Right lobe of liver (tissue), 4 donors: ENCODE results near the gene VWA5B2.

Experiments
- POLR2A ChIP-seq: fragments of 450-650 bp; IDR thresholded peaks from one replicate; pipeline ENCODE4 v1.6.1; 2017; ENCODE audit warnings: antibody characterized with exemption, mild to moderate bottlenecking
- TF ChIP-seq, protein P1 (sequence below), 4 donors: fragments of 200-600 bp in 3 of 4; fragments of 450-650 bp in 1 of 4; IDR thresholded peaks; one replicate each; pipeline versions ENCODE4 v1.5.1 to v1.8.0; 2016 to 2022; ENCODE audit warnings: antibody characterized with exemption in 4 of 4, mild to moderate bottlenecking in 2 of 4
- donor health status: DM: no; HTN: no; CAD: no.
- donor health status: DM: no; HTN: no; CAD: no.
- donor health status: DM: no; HTN: yes; CAD: no.

DNA sequence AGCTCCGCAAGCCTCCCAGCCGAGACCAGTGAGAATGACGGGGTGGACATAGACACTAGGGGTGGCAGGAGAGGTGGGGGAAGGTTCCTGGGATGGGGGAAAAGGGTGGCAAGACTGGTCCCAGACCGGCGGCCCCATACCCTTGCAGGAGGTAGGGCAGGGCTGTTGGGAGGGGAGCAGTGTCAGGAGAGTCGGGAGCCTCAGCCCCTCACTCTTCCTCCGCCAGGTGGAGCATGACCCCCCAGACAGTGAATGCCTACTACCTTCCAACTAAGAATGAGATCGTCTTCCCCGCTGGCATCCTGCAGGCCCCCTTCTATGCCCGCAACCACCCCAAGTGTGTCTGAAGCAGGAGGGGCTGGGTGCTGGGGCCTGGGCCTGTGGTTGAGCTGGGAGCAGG, 60.9 kb downstream of the VWA5B2 start:
- TF ChIP-seq, protein P1, sequence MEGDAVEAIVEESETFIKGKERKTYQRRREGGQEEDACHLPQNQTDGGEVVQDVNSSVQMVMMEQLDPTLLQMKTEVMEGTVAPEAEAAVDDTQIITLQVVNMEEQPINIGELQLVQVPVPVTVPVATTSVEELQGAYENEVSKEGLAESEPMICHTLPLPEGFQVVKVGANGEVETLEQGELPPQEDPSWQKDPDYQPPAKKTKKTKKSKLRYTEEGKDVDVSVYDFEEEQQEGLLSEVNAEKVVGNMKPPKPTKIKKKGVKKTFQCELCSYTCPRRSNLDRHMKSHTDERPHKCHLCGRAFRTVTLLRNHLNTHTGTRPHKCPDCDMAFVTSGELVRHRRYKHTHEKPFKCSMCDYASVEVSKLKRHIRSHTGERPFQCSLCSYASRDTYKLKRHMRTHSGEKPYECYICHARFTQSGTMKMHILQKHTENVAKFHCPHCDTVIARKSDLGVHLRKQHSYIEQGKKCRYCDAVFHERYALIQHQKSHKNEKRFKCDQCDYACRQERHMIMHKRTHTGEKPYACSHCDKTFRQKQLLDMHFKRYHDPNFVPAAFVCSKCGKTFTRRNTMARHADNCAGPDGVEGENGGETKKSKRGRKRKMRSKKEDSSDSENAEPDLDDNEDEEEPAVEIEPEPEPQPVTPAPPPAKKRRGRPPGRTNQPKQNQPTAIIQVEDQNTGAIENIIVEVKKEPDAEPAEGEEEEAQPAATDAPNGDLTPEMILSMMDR (IDR thresholded peaks at IDR 0.05): no peak
- TF ChIP-seq POLR2A: no peak
